Trophoblast cell (in vitro differentiated cells and primary cell): ENCODE measurements around the gene ANXA9.

Source experiments
- DNase-seq, 2 donors: peaks; one replicate each; pipeline ENCODE4 v3.0.0-alpha.2; 2016
- H2AFZ ChIP-seq: 2 replicates; pipeline ENCODE4 v1.6.1; 2013; ENCODE audit warnings: low read length, moderate library complexity, mild to moderate bottlenecking; ENCODE audit not compliant: insufficient read depth, poor library complexity
- H2AK5ac ChIP-seq: 2 replicates; pipeline ENCODE4 v1.6.1; 2013; ENCODE audit warnings: mild to moderate bottlenecking, low read length
- H2BK120ac ChIP-seq: 2 replicates; pipeline ENCODE4 v1.6.1; 2013; ENCODE audit warnings: low read length, mild to moderate bottlenecking, moderate library complexity; ENCODE audit not compliant: insufficient read depth, poor library complexity
- H2BK12ac ChIP-seq: 2 replicates; pipeline ENCODE4 v1.6.1; 2013; ENCODE audit warnings: mild to moderate bottlenecking, low read length, moderate library complexity
- H2BK5ac ChIP-seq: 2 replicates; pipeline ENCODE4 v1.6.1; 2013; ENCODE audit warnings: low read length, low read depth, moderate library complexity, mild to moderate bottlenecking; ENCODE audit not compliant: poor library complexity
- H3K14ac ChIP-seq: 2 replicates; pipeline ENCODE4 v1.6.1; 2013; ENCODE audit warnings: mild to moderate bottlenecking, low read length
- H3K18ac ChIP-seq: 2 replicates; pipeline ENCODE4 v1.6.1; 2013; ENCODE audit warnings: mild to moderate bottlenecking, low read length
- H3K23ac ChIP-seq: 2 replicates; pipeline ENCODE4 v1.6.1; 2013; ENCODE audit warnings: low read length
- H3K27ac ChIP-seq: 2 replicates; pipeline ENCODE4 v1.5.1; 2013; ENCODE audit warnings: low read depth, mild to moderate bottlenecking, inconsistent platforms, low read length, moderate library complexity
- H3K27me3 ChIP-seq: 2 replicates; pipeline ENCODE4 v1.6.1; 2013; ENCODE audit warnings: inconsistent platforms, mild to moderate bottlenecking, low read length, moderate library complexity; ENCODE audit not compliant: insufficient read depth
- H3K36me3 ChIP-seq, 2 experiments: 1 replicate in 1 of 2; 2 replicates in 1 of 2; pipeline ENCODE4 v1.6.1; 2013; ENCODE audit warnings: low read length in 2 of 2, mild to moderate bottlenecking in 2 of 2, moderate library complexity in 1 of 2; ENCODE audit not compliant: insufficient read depth in 2 of 2, control insufficient read depth in 1 of 2
- H3K4ac ChIP-seq: 2 replicates; pipeline ENCODE4 v1.6.1; 2013; ENCODE audit warnings: low read depth, mild to moderate bottlenecking, low read length, moderate library complexity
- H3K4me1 ChIP-seq, 2 experiments: 1 replicate in 1 of 2; 2 replicates in 1 of 2; pipeline ENCODE4 v1.6.1; 2013; ENCODE audit warnings: low read length in 2 of 2, mild to moderate bottlenecking in 2 of 2, moderate library complexity in 1 of 2; ENCODE audit not compliant: insufficient read depth in 2 of 2, control insufficient read depth in 1 of 2
- H3K4me2 ChIP-seq: 2 replicates; pipeline ENCODE4 v1.6.1; 2013; ENCODE audit warnings: inconsistent platforms, mild to moderate bottlenecking, low read length, moderate library complexity
- H3K4me3 ChIP-seq: 2 replicates; pipeline ENCODE4 v1.5.1; 2013; ENCODE audit warnings: mild to moderate bottlenecking, low read depth, low read length, inconsistent platforms
- H3K79me1 ChIP-seq: one replicate; pipeline ENCODE4 v1.6.1; 2013; ENCODE audit warnings: low read length
- H3K79me2 ChIP-seq: 2 replicates; pipeline ENCODE4 v1.6.1; 2013; ENCODE audit warnings: low read length, mild to moderate bottlenecking; ENCODE audit not compliant: control insufficient read depth, insufficient read depth, poor library complexity
- H3K9ac ChIP-seq: 2 replicates; pipeline ENCODE4 v1.6.1; 2013; ENCODE audit warnings: mild to moderate bottlenecking, low read length
- H3K9me3 ChIP-seq: 2 replicates; pipeline ENCODE4 v1.6.1; 2013; ENCODE audit warnings: low read depth, mild to moderate bottlenecking, control low read depth, inconsistent platforms, low read length; ENCODE audit not compliant: insufficient read depth
- H4K12ac ChIP-seq: 2 replicates; pipeline ENCODE4 v1.6.1; 2013; ENCODE audit warnings: low read depth, mild to moderate bottlenecking, low read length, moderate library complexity
- H4K8ac ChIP-seq: 2 replicates; pipeline ENCODE4 v1.6.1; 2013; ENCODE audit warnings: low read depth, mild to moderate bottlenecking, low read length, moderate library complexity
- H4K91ac ChIP-seq: one replicate; pipeline ENCODE4 v1.6.1; 2013; ENCODE audit warnings: low read depth, mild to moderate bottlenecking, low read length, moderate library complexity
- WGBS: extraction: QIAGEN DNeasy Blood & Tissue Kit; methylation state at CpG from one replicate; pipeline ENCODE4 v1.1.7; 2013; ENCODE audit warnings: missing lambda C conversion rate; ENCODE audit not compliant: insufficient read length, insufficient coverage; ENCODE audit errors: extremely low coverage; 5-methylcytosine and 5-hydroxymethylcytosine counted together

The ANXA9 gene

DNA sequence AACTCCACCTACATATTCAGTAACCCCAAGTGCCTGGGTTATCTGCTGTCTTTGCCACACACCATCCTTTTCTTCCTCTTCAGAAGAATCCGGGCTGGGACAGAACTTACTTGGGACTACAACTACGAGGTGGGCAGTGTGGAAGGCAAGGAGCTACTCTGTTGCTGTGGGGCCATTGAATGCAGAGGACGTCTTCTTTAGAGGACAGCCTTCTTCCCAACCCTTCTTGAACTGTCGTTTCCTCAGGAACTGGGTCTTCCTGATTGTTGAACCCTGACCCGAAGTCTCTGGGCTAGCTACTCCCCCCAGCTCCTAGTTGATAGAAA lies 18.0 kb upstream of the ANXA9 start:
- H3K27ac ChIP-seq, result no peak overlapping the region
- no peak overlapping the region for H2BK12ac ChIP-seq
- H4K12ac ChIP-seq, result no peak overlapping the region
- no peak overlapping the region for H2BK5ac ChIP-seq
- no peak overlapping the region for H3K9ac ChIP-seq
- H4K91ac ChIP-seq, result no peak overlapping the region
- no peak overlapping the region for H3K4me2 ChIP-seq
- H3K9me3 ChIP-seq, result no peaks in the 10 kb centered on the region
- H3K14ac ChIP-seq, result no peak overlapping the region
- no peak overlapping the region for H3K18ac ChIP-seq
- no peak overlapping the region for H3K23ac ChIP-seq
- no peak overlapping the region for H3K4me3 ChIP-seq
- H3K4me1 ChIP-seq, result peaks cover 12 to 19% of the 10 kb centered on the region in 2 experiments
- H2AFZ ChIP-seq, result no peak overlapping the region
- DNase-seq, result no peak
- no peaks in the 10 kb centered on the region for H3K79me2 ChIP-seq
- no peak overlapping the region for H2AK5ac ChIP-seq
- no peak overlapping the region for H3K4ac ChIP-seq
- H3K36me3 ChIP-seq, result peaks cover 52 to 68% of the 10 kb centered on the region in 2 experiments
- no peaks in the 10 kb centered on the region for H3K27me3 ChIP-seq
- no CpG with 5 or more reads among the region's 5 CpGs for WGBS
- no peak overlapping the region for H2BK120ac ChIP-seq
- no peaks in the 10 kb centered on the region for H3K79me1 ChIP-seq
- H4K8ac ChIP-seq, result no peak overlapping the region

DNA sequence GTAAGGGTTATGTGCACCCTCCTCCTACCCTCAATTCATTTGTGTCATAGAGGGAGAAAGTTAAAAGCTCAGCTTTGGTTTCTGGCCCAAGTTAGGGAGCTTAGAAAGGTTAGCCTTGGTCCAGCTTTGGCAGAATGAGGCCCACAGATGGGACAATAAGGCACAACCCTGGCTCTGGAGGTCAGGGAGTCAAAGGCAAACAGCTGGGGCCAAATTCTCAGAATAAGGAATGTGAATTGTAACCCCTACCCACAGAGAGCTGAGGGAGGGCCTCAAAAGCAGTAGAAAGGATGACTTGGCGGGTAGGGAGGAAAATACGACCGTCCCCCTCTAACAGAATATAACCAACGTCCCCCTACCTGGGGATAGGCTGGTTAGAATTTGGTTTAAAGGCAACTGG lies 16.5 kb upstream of the ANXA9 start:
- no peak overlapping the region for H4K12ac ChIP-seq
- H3K27ac ChIP-seq, result no peak overlapping the region
- no peak overlapping the region for H4K91ac ChIP-seq
- H3K4me3 ChIP-seq, result no peak overlapping the region
- H2BK120ac ChIP-seq, result no peak overlapping the region
- H3K4ac ChIP-seq, result no peak overlapping the region
- WGBS, result no CpG with 5 or more reads among the region's 4 CpGs
- no peak overlapping the region for H2BK5ac ChIP-seq
- no peak overlapping the region for H3K23ac ChIP-seq
- no peak for DNase-seq
- H3K4me2 ChIP-seq, result no peak overlapping the region
- peaks cover 13 to 19% of the 10 kb centered on the region in 2 experiments for H3K4me1 ChIP-seq
- no peak overlapping the region for H2BK12ac ChIP-seq
- no peaks in the 10 kb centered on the region for H3K79me2 ChIP-seq
- no peaks in the 10 kb centered on the region for H3K27me3 ChIP-seq
- H2AFZ ChIP-seq, result no peak overlapping the region
- no peak overlapping the region for H3K14ac ChIP-seq
- no peaks in the 10 kb centered on the region for H3K9me3 ChIP-seq
- no peaks in the 10 kb centered on the region for H3K79me1 ChIP-seq
- peaks cover 51 to 63% of the 10 kb centered on the region in 2 experiments for H3K36me3 ChIP-seq
- H3K9ac ChIP-seq, result no peak overlapping the region
- no peak overlapping the region for H2AK5ac ChIP-seq
- H4K8ac ChIP-seq, result no peak overlapping the region
- H3K18ac ChIP-seq, result no peak overlapping the region

DNA sequence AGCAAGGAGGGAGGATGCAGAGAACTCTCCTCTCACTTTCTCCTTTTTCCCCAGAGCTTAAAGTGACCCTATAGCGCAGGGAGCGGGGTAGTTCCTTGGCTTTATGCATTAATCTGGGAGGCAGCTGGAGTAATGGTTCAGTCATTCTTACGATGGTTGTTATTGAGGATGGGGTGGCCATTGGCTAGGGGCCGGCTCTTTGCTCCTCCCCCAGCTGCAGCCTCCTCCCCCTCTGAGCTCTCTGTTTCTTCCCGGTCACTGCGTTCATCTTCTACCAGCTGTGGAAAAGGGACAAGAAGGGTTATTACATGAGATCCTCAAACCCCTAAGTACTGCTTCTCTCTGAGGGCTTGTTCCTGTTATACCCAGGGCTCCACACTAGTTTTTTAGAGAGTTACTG lies 16.1 kb upstream of the ANXA9 start:
- Histone ChIP-seq H3K4me2 (no peak overlapping the region), H4K12ac (no peak overlapping the region), H4K91ac (no peak overlapping the region), H3K4me3 (no peak overlapping the region), H3K23ac (no peak overlapping the region), H2BK5ac (no peak overlapping the region), H4K8ac (no peak overlapping the region), H3K79me2 (peaks cover 3% of the 10 kb centered on the region), H3K4me1 (peaks cover 17 to 23% of the 10 kb centered on the region in 2 experiments), H2BK12ac (no peak overlapping the region), H2BK120ac (no peak overlapping the region), H3K18ac (no peak overlapping the region), H3K14ac (no peak overlapping the region), H3K9ac (no peak overlapping the region), H3K9me3 (no peaks in the 10 kb centered on the region), H3K79me1 (no peaks in the 10 kb centered on the region), H3K27ac (no peak overlapping the region), H3K36me3 (peaks cover 47 to 59% of the 10 kb centered on the region in 2 experiments), H3K4ac (no peak overlapping the region), H2AFZ (no peak overlapping the region), H3K27me3 (no peaks in the 10 kb centered on the region), H2AK5ac (no peak overlapping the region)
- no peak for DNase-seq
- WGBS, result no CpG with 5 or more reads among the region's 6 CpGs

DNA sequence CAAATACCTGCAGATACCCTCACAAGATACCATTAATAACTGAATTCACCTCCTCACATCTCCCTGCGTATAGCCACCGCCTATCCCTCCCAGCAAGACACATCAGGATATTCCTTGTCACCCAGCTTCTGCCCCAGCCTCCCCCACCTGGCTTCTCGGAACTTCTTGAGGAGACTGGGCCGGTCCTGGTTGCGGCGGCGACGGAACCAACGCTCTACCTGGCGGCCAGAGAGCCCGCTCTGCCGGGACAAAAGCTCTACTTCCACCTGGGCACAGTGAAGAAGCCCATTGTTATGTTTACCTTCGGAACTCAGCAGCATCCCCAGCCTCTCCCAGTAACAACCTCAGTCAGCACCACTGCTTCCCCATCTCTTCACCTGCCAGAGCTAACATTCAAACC lies 14.2 kb upstream of the ANXA9 start:
- no peak overlapping the region for H4K12ac ChIP-seq
- DNase-seq, result no peak
- H3K4me3 ChIP-seq, result no peak overlapping the region
- H3K4me1 ChIP-seq, result peaks cover 26 to 30% of the 10 kb centered on the region in 2 experiments
- H3K18ac ChIP-seq, result no peak overlapping the region
- H4K91ac ChIP-seq, result no peak overlapping the region
- no peak overlapping the region for H3K4me2 ChIP-seq
- H3K9me3 ChIP-seq, result no peaks in the 10 kb centered on the region
- H4K8ac ChIP-seq, result no peak overlapping the region
- no peak overlapping the region for H2BK12ac ChIP-seq
- peaks cover 6% of the 10 kb centered on the region for H3K79me2 ChIP-seq
- no peak overlapping the region for H3K9ac ChIP-seq
- no CpG with 5 or more reads among the region's 13 CpGs for WGBS
- H2BK120ac ChIP-seq, result no peak overlapping the region
- no peak overlapping the region for H3K27ac ChIP-seq
- no peak overlapping the region for H2AK5ac ChIP-seq
- no peak overlapping the region for H2BK5ac ChIP-seq
- H3K36me3 ChIP-seq, result peaks cover 47 to 52% of the 10 kb centered on the region in 2 experiments
- no peak overlapping the region for H3K14ac ChIP-seq
- H3K23ac ChIP-seq, result no peak overlapping the region
- no peaks in the 10 kb centered on the region for H3K27me3 ChIP-seq
- no peak overlapping the region for H3K4ac ChIP-seq
- H2AFZ ChIP-seq, result no peak overlapping the region
- H3K79me1 ChIP-seq, result no peaks in the 10 kb centered on the region
